GM18951 (cell line): ENCODE measurements around the gene SLFN12L.
"Not testable (repeated sequence)": the region's sequence is repeated elsewhere in the genome, so short reads cannot be mapped to it uniquely, and the experiment has no call there.

Experiments
- POLR2A ChIP-seq: IDR thresholded peaks from 4 replicates; pipeline ENCODE4 v1.6.1; 2011; ENCODE audit warnings: mild to moderate bottlenecking; ENCODE audit not compliant: insufficient read length, insufficient read depth; ENCODE audit errors: extremely low read depth
- in situ Hi-C: fragments of 300-500 bp; cut with MboI; formaldehyde crosslinking; loops from one replicate; pipeline ENCODE4 v1.12.0; 2022; ENCODE audit warnings: low sequenced_read_pairs, mixed read lengths, inconsistent platforms; ENCODE audit not compliant: unreplicated experiment

Gene SLFN12L

GRCh38 chr17:35529866-35530265 is 7.6 kb downstream of the SLFN12L start:
- TF ChIP-seq POLR2A: no peak
- in situ Hi-C loops: loop anchor here (10.0 kb wide), 1 partner anchor 355 kb away; no protein-coding TSS in a partner anchor

- in situ Hi-C loops: not testable (repeated sequence)
Observed at GRCh38 chr17:35529326-35529725, 8.2 kb downstream of the SLFN12L start.

- no peak for TF ChIP-seq POLR2A
- in situ Hi-C loops: no loop called here
Observed at GRCh38 chr17:35523296-35523695, 14.2 kb downstream of the SLFN12L start.

GRCh38 chr17:35521654-35522256 is 15.7 kb downstream of the SLFN12L start:
- in situ Hi-C loops: not testable (repeated sequence)

- no peak for TF ChIP-seq POLR2A
- in situ Hi-C loops: no loop called here
Observed at GRCh38 chr17:35521150-35521549, 16.3 kb downstream of the SLFN12L start.

GRCh38 chr17:35519906-35520442 is 17.5 kb downstream of the SLFN12L start:
- in situ Hi-C loops: no loop called here
- no peak for TF ChIP-seq POLR2A

- in situ Hi-C loops: no loop called here
- no peak for TF ChIP-seq POLR2A
Observed at GRCh38 chr17:35519439-35519838, 18.0 kb downstream of the SLFN12L start.

GRCh38 chr17:35518431-35518830 is 19.0 kb downstream of the SLFN12L start:
- in situ Hi-C loops: not testable (repeated sequence)

- in situ Hi-C loops: no loop called here
- no peak for TF ChIP-seq POLR2A
Observed at GRCh38 chr17:35515027-35515426, 22.5 kb downstream of the SLFN12L start.

GRCh38 chr17:35514564-35514963 is 22.9 kb downstream of the SLFN12L start:
- in situ Hi-C loops: no loop called here
- TF ChIP-seq POLR2A: no peak

GRCh38 chr17:35510052-35510451 is 27.4 kb downstream of the SLFN12L start:
- TF ChIP-seq POLR2A: no peak
- in situ Hi-C loops: no loop called here

- in situ Hi-C loops: not testable (repeated sequence)
Observed at GRCh38 chr17:35507714-35508113, 29.8 kb downstream of the SLFN12L start.

- no peak for TF ChIP-seq POLR2A
- in situ Hi-C loops: no loop called here
Observed at GRCh38 chr17:35499548-35499947, 37.9 kb downstream of the SLFN12L start.

GRCh38 chr17:35498448-35499178 is 38.9 kb downstream of the SLFN12L start:
- TF ChIP-seq POLR2A: no peak
- in situ Hi-C loops: no loop called here
